Spleen (tissue), 11 donors: ENCODE measurements around the gene PTPRK. TPM values are rescaled to one million over a fixed set of nuclear protein-coding genes. Genes with fewer than 3 reads are reported as not detected.

Experiments used
- DNase-seq: peaks from one replicate; pipeline ENCODE4 v3.0.0-alpha.2; 2020
- H3K27ac ChIP-seq, 8 donors: fragments of 200-600 bp; sonication (generic) in 7 of 8; 1 replicate in 4 of 8; 2 replicates in 4 of 8; pipeline versions ENCODE4 v1.5.0 to v1.8.0; 2016 to 2021; ENCODE audit warnings: inconsistent platforms in 4 of 8, mild to moderate bottlenecking in 4 of 8, moderate library complexity in 1 of 8
- H3K27me3 ChIP-seq, 7 donors: fragments of 200-600 bp; sonication (generic) in 6 of 7; replicated peaks in 1 of 7; 1 replicate in 4 of 7; 2 replicates in 3 of 7; pipeline versions ENCODE4 v1.5.0 to v1.8.0; 2016 to 2021; ENCODE audit warnings: inconsistent platforms in 3 of 7, mild to moderate bottlenecking in 1 of 7
- H3K36me3 ChIP-seq, 6 donors: fragments of 200-600 bp; sonication (generic) in 5 of 6; 1 replicate in 4 of 6; 2 replicates in 2 of 6; pipeline versions ENCODE4 v1.5.0 to v1.8.0; 2016 to 2021; ENCODE audit warnings: inconsistent platforms in 2 of 6
- H3K4me1 ChIP-seq, 6 donors: fragments of 200-600 bp; sonication (generic) in 5 of 6; 1 replicate in 3 of 6; 2 replicates in 3 of 6; pipeline versions ENCODE4 v1.5.0 to v1.8.0; 2016 to 2021; ENCODE audit warnings: inconsistent platforms in 3 of 6
- H3K4me3 ChIP-seq, 8 donors: fragments of 200-600 bp; sonication (generic) in 7 of 8; 1 replicate in 4 of 8; 2 replicates in 4 of 8; pipeline versions ENCODE4 v1.5.0 to v1.8.0; 2016 to 2021; ENCODE audit warnings: inconsistent platforms in 4 of 8, mild to moderate bottlenecking in 4 of 8, moderate library complexity in 2 of 8
- H3K9me3 ChIP-seq, 8 donors: fragments of 200-600 bp; sonication (generic) in 7 of 8; 1 replicate in 4 of 8; 2 replicates in 4 of 8; pipeline versions ENCODE4 v1.5.0 to v1.8.0; 2016 to 2021; ENCODE audit warnings: inconsistent platforms in 4 of 8
- CTCF ChIP-seq, 11 experiments: fragments of 200-600 bp in 7 of 11; fragments of 450-650 bp in 4 of 11; sonication (generic) in 4 of 11; IDR thresholded peaks in 8 of 11; conservative IDR thresholded peaks in 3 of 11; 1 replicate in 7 of 11; 2 replicates in 4 of 11; pipeline versions ENCODE4 v1.4.0 to v1.8.0; 2016 to 2021; ENCODE audit warnings: antibody characterized with exemption in 11 of 11, inconsistent platforms in 4 of 11, mild to moderate bottlenecking in 1 of 11
- POLR2A ChIP-seq, 3 donors: fragments of 450-650 bp; IDR thresholded peaks; one replicate each; pipeline ENCODE4 v1.5.1; 2017; ENCODE audit warnings: antibody characterized with exemption in 3 of 3, mild to moderate bottlenecking in 1 of 3
- POLR2AphosphoS5 ChIP-seq, 3 donors: sonication (generic); formaldehyde crosslinking; IDR thresholded peaks; one replicate each; pipeline ENCODE4 v1.5.1; 2017; ENCODE audit warnings: antibody characterized with exemption in 3 of 3
- WGBS, 5 donors: extraction: QIAGEN DNeasy Blood & Tissue Kit in 3 of 5; methylation state at CpG; one replicate each; pipeline versions ENCODE4 v1.1.5 to v1.1.7; 2013 to 2018; 5-methylcytosine and 5-hydroxymethylcytosine counted together
- intact Hi-C: fragments of 100-400 bp; cut with DNase I; formaldehyde crosslinking; loops from one replicate; pipeline ENCODE4 v1.15.0; 2023; ENCODE audit warnings: low total_unique reads
- polyA plus RNA-seq, 3 donors: library from polyadenylated mRNA; stranded (reverse); fragments of 200-250 nt; gene quantifications; one replicate each; pipeline ENCODE4 v1.2.1, GENCODE V29; 2013
- total RNA-seq, 7 donors: library from RNA; depleted of rRNA in 3 of 7; stranded (reverse); fragments of >200 nt in 3 of 7; fragmentation: NEBNext Ultra II Directional in 4 of 7; extraction: Animal tissue kit (Norgen Biotek cat#: 25700) in 4 of 7; gene quantifications; one replicate each; pipeline versions ENCODE4 v1.1.0 to v1.2.1, GENCODE V29; 2016 to 2021
- donor health status: healthy with polysubstance abuse.
- donor health status: DM: no; HTN: no; CAD: no; lungs with moderate emphysema.
- donor health status: DM: no; HTN: no; CAD: no.
- donor health status: Bipolar disorder and iron deficiency.
- donor health status: healthy.
- donor health status: DM: no; HTN: no; CAD: no.
- donor health status: DM: yes; HTN: yes; CAD: no.

The PTPRK gene
- total and polyA plus RNA-seq, 10 donors, result 3.3 to 67.8 (median 34.0) TPM

- no peak for DNase-seq
- 61 to 86% (median 83%) methylated on average over 4 of the region's 4 CpGs for WGBS, 5 donors
- no peak overlapping the region for H3K4me3 ChIP-seq
- H3K36me3 ChIP-seq, result no peaks in the 10 kb centered on the region
- TF ChIP-seq POLR2AphosphoS5 (IDR thresholded peaks at IDR 0.05) (no peak), CTCF (IDR thresholded peaks at IDR 0.05 in 8 of 11, conservative IDR thresholded peaks at IDR 0.05 in 3 of 11) (no peak), POLR2A (IDR thresholded peaks at IDR 0.05) (no peak)
- no peaks in the 10 kb centered on the region for H3K27me3 ChIP-seq
- intact Hi-C loops, result no loop called here
- no peaks in the 10 kb centered on the region for H3K9me3 ChIP-seq
- H3K27ac ChIP-seq, result no peak overlapping the region
- H3K4me1 ChIP-seq, result no peaks in the 10 kb centered on the region
These were observed 26.5 kb downstream of the PTPRK start for GRCh38 chr6:128493877-128494276.

- no peaks in the 10 kb centered on the region for H3K9me3 ChIP-seq
- H3K4me1 ChIP-seq, result no peaks in the 10 kb centered on the region
- no peaks in the 10 kb centered on the region for H3K27me3 ChIP-seq
- DNase-seq, result no peak
- H3K27ac ChIP-seq, result no peak overlapping the region
- no peaks in the 10 kb centered on the region for H3K36me3 ChIP-seq
- no peak overlapping the region for H3K4me3 ChIP-seq
- TF ChIP-seq POLR2AphosphoS5 (IDR thresholded peaks at IDR 0.05) (no peak), CTCF (IDR thresholded peaks at IDR 0.05 in 8 of 11, conservative IDR thresholded peaks at IDR 0.05 in 3 of 11) (no peak), POLR2A (IDR thresholded peaks at IDR 0.05) (no peak)
- intact Hi-C loops, result no loop called here
- 92 to 97% (median 94%) methylated on average over 2 of the region's 2 CpGs for WGBS, 5 donors
These were observed 28.0 kb downstream of the PTPRK start for GRCh38 chr6:128492386-128492785.

GRCh38 chr6:128491610-128492206 lies 28.7 kb downstream of the PTPRK start:
- H3K27me3 ChIP-seq, result no peaks in the 10 kb centered on the region
- H3K4me3 ChIP-seq, result peak overlapping the region in 7 of 8 donors; percentile 4 to 61 (median 11)
- TF ChIP-seq POLR2A (IDR thresholded peaks at IDR 0.05) (no peak), CTCF (IDR thresholded peaks at IDR 0.05 in 8 of 11, conservative IDR thresholded peaks at IDR 0.05 in 3 of 11) (no peak), POLR2AphosphoS5 (IDR thresholded peaks at IDR 0.05) (peak in 1 of 3 donors; percentile 37)
- no peaks in the 10 kb centered on the region for H3K4me1 ChIP-seq
- H3K27ac ChIP-seq, result peak overlapping the region; percentile 15 to 84 (median 72)
- H3K36me3 ChIP-seq, result no peaks in the 10 kb centered on the region
- WGBS, 5 donors, result 39 to 71% (median 48%) methylated on average over 8 of the region's 8 CpGs
- no peak for DNase-seq
- H3K9me3 ChIP-seq, result no peaks in the 10 kb centered on the region
- intact Hi-C loops, result no loop called here

GRCh38 chr6:128491100-128491581 lies 29.3 kb downstream of the PTPRK start:
- Histone ChIP-seq H3K4me1 (no peaks in the 10 kb centered on the region), H3K4me3 (peak overlapping the region in 7 of 8 donors; percentile 4 to 61 (median 11)), H3K36me3 (no peaks in the 10 kb centered on the region), H3K27me3 (no peaks in the 10 kb centered on the region), H3K27ac (peak overlapping the region; percentile 15 to 84 (median 72)), H3K9me3 (no peaks in the 10 kb centered on the region)
- no peak for TF ChIP-seq POLR2A (IDR thresholded peaks at IDR 0.05)
- no peak for TF ChIP-seq CTCF (IDR thresholded peaks at IDR 0.05 in 8 of 11, conservative IDR thresholded peaks at IDR 0.05 in 3 of 11)
- no peak for TF ChIP-seq POLR2AphosphoS5 (IDR thresholded peaks at IDR 0.05)
- intact Hi-C loops, result no loop called here
- 56 to 71% (median 69%) methylated on average over 3 of the region's 3 CpGs for whole genome bisulfite sequencing, 5 donors
- DNase-seq, result no peak
